H1 (cell line): ENCODE results near the gene DNMT3B. TPM values are rescaled to one million over a fixed set of nuclear protein-coding genes. Genes with fewer than 3 reads are reported as not detected.

Experiments
- CTCF ChIA-PET: fragments of 300-600 bp; sonication (Branson Sonifier 250); formaldehyde crosslinking; loops from one replicate; lab custom pipeline; 2021; ENCODE audit not compliant: partially characterized antibody; lab: Charles Lee
- POLR2A ChIA-PET: fragments of 300-600 bp; sonication (Branson Sonifier 250); formaldehyde crosslinking; loops from one replicate; lab custom pipeline; 2021; ENCODE audit warnings: inconsistent platforms; ENCODE audit not compliant: partially characterized antibody; lab: Charles Lee
- DNase-seq, 2 experiments: peaks; one replicate each; pipeline versions ENCODE4 v3.0.0 to v3.0.0-alpha.2; 2010 to 2022; ENCODE audit warnings: low spot score in 2 of 2, low read depth in 1 of 2, mixed read lengths in 1 of 2
- FAIRE-seq: peaks from 2 replicates; lab custom pipeline; 2011; peaks lifted over from hg19 to GRCh38; lab: Jason Lieb, UNC
- H2AFZ ChIP-seq: 2 replicates; pipeline ENCODE4 v1.8.1; 2012; ENCODE audit warnings: low read length, inconsistent platforms
- H2AK5ac ChIP-seq: 2 replicates; pipeline ENCODE4 v1.6.1; 2013; ENCODE audit warnings: low read depth, low read length
- H2BK120ac ChIP-seq: replicated peaks from 2 replicates; pipeline ENCODE3; 2013; ENCODE audit warnings: low read depth, low read length, inconsistent platforms
- H2BK12ac ChIP-seq: 2 replicates; pipeline ENCODE4 v1.6.1; 2013; ENCODE audit warnings: low read depth, low read length
- H2BK15ac ChIP-seq: 2 replicates; pipeline ENCODE4 v1.6.1; 2013; ENCODE audit warnings: low read length
- H2BK20ac ChIP-seq: 2 replicates; pipeline ENCODE4 v1.6.1; 2013; ENCODE audit warnings: low read length
- H2BK5ac ChIP-seq: 2 replicates; pipeline ENCODE4 v1.6.1; 2013; ENCODE audit warnings: low read depth, low read length
- H3K14ac ChIP-seq: 2 replicates; pipeline ENCODE4 v1.6.1; 2013; ENCODE audit warnings: inconsistent platforms; ENCODE audit not compliant: insufficient read length
- H3K18ac ChIP-seq: 2 replicates; pipeline ENCODE4 v1.6.1; 2013; ENCODE audit warnings: low read length; ENCODE audit errors: extremely low read depth
- H3K23ac ChIP-seq: 2 replicates; pipeline ENCODE4 v1.6.1; 2013; ENCODE audit warnings: inconsistent platforms; ENCODE audit not compliant: insufficient read length
- H3K23me2 ChIP-seq: 2 replicates; pipeline ENCODE4 v1.6.1; 2013; ENCODE audit warnings: low read depth, low read length
- H3K27ac ChIP-seq: 2 replicates; pipeline ENCODE4 v1.6.1; 2011; ENCODE audit warnings: low read depth, low read length, inconsistent platforms
- H3K27me3 ChIP-seq, 4 experiments: replicated peaks in 1 of 4; 1 replicate in 1 of 4; 2 replicates in 3 of 4; pipeline versions ENCODE4 v1.6.1 to v1.8.1; 2011 to 2013; ENCODE audit warnings: low read length in 3 of 4, mild to moderate bottlenecking in 3 of 4, inconsistent platforms in 2 of 4, mixed read lengths in 2 of 4, moderate library complexity in 1 of 4; ENCODE audit not compliant: control insufficient read depth in 3 of 4, insufficient read depth in 3 of 4; ENCODE audit errors: extremely low read depth in 1 of 4
- H3K36me3 ChIP-seq, 4 experiments: 2 replicates each; pipeline versions ENCODE4 v1.6.1 to v1.8.1; 2011 to 2013; ENCODE audit warnings: mild to moderate bottlenecking in 4 of 4, low read length in 3 of 4, moderate library complexity in 2 of 4, control low read depth in 1 of 4, inconsistent platforms in 1 of 4; ENCODE audit not compliant: insufficient read depth in 4 of 4, control insufficient read depth in 2 of 4
- H3K4ac ChIP-seq: replicated peaks from 2 replicates; pipeline ENCODE3; 2013; ENCODE audit warnings: low read length, low read depth, mixed read lengths, inconsistent platforms; ENCODE audit not compliant: insufficient read length
- H3K4me1 ChIP-seq, 4 experiments: replicated peaks in 1 of 4; 1 replicate in 1 of 4; 2 replicates in 3 of 4; pipeline versions ENCODE4 v1.6.1 to v1.8.1; 2011 to 2013; ENCODE audit warnings: low read length in 3 of 4, inconsistent platforms in 2 of 4, mixed read lengths in 1 of 4; ENCODE audit not compliant: insufficient read depth in 4 of 4, control insufficient read depth in 3 of 4
- H3K4me2 ChIP-seq, 2 experiments: 2 replicates each; pipeline versions ENCODE4 v1.6.1 to v1.8.1; 2011 to 2013; ENCODE audit warnings: low read depth in 2 of 2, low read length in 2 of 2, control low read depth in 1 of 2, inconsistent platforms in 1 of 2, mild to moderate bottlenecking in 1 of 2; ENCODE audit not compliant: insufficient read depth in 1 of 2
- H3K4me3 ChIP-seq, 4 experiments: fragments of 200-600, 300-600 bp in 1 of 4; sonication (generic), shearing (Covaris generic), sonication (Bioruptor Twin) in 1 of 4; 2 replicates each; pipeline versions ENCODE4 v1.5.1 to v1.8.1; 2011 to 2016; ENCODE audit warnings: low read length in 4 of 4, low read depth in 3 of 4, control low read depth in 2 of 4, inconsistent platforms in 2 of 4, mild to moderate bottlenecking in 2 of 4, mixed read lengths in 1 of 4, moderate library complexity in 1 of 4; ENCODE audit not compliant: insufficient read depth in 2 of 4; ENCODE audit errors: extremely low read depth in 1 of 4
- H3K56ac ChIP-seq: replicated peaks from 2 replicates; pipeline ENCODE3; 2013; ENCODE audit warnings: low read depth, mild to moderate bottlenecking, mixed read lengths, low read length, inconsistent platforms; ENCODE audit not compliant: insufficient read length
- H3K79me1 ChIP-seq: 2 replicates; pipeline ENCODE4 v1.6.1; 2013; ENCODE audit warnings: low read depth, low read length, control low read depth
- H3K79me2 ChIP-seq, 2 experiments: 2 replicates each; pipeline versions ENCODE4 v1.6.1 to v1.8.1; 2012 to 2013; ENCODE audit warnings: low read length in 2 of 2, mild to moderate bottlenecking in 2 of 2, inconsistent platforms in 1 of 2; ENCODE audit not compliant: insufficient read depth in 2 of 2, control insufficient read depth in 1 of 2
- H3K9ac ChIP-seq, 4 experiments: replicated peaks in 1 of 4; 1 replicate in 1 of 4; 2 replicates in 3 of 4; pipeline versions ENCODE4 v1.6.1 to v1.8.1; 2011 to 2013; ENCODE audit warnings: low read depth in 3 of 4, low read length in 3 of 4, control low read depth in 2 of 4, mild to moderate bottlenecking in 2 of 4, moderate library complexity in 2 of 4, inconsistent platforms in 1 of 4; ENCODE audit errors: extremely low read depth in 1 of 4
- H3K9me3 ChIP-seq, 2 experiments: 2 replicates each; pipeline versions ENCODE4 v1.6.1 to v1.8.1; 2012 to 2013; ENCODE audit warnings: mild to moderate bottlenecking in 2 of 2, moderate library complexity in 2 of 2, control low read depth in 1 of 2, inconsistent platforms in 1 of 2, low read depth in 1 of 2, low read length in 1 of 2, mixed read lengths in 1 of 2; ENCODE audit not compliant: insufficient read depth in 2 of 2
- H4K20me1 ChIP-seq, 2 experiments: replicated peaks in 1 of 2; 2 replicates each; pipeline versions ENCODE3 to v1.8.1; 2011 to 2013; ENCODE audit warnings: inconsistent platforms in 2 of 2, low read length in 2 of 2, mild to moderate bottlenecking in 1 of 2; ENCODE audit not compliant: insufficient read depth in 2 of 2, control insufficient read depth in 1 of 2
- H4K5ac ChIP-seq: 2 replicates; pipeline ENCODE4 v1.6.1; 2013; ENCODE audit warnings: low read length, low read depth, mixed read lengths, inconsistent platforms; ENCODE audit not compliant: insufficient read length
- H4K8ac ChIP-seq: 2 replicates; pipeline ENCODE4 v1.8.0; 2013; ENCODE audit warnings: mild to moderate bottlenecking, moderate library complexity, low read length, inconsistent platforms; ENCODE audit not compliant: insufficient read depth; ENCODE audit errors: extremely low read depth
- H4K91ac ChIP-seq: replicated peaks from 2 replicates; pipeline ENCODE3; 2013; ENCODE audit warnings: low read length, mixed read lengths, inconsistent platforms; ENCODE audit not compliant: insufficient read length
- BACH1 ChIP-seq: IDR thresholded peaks from 2 replicates; pipeline ENCODE4 v1.6.1; 2012; ENCODE audit warnings: low read length, improper control_type of control experiment
- CEBPB ChIP-seq: IDR thresholded peaks from 2 replicates; pipeline ENCODE4 v1.6.1; 2012; ENCODE audit warnings: low read depth, low read length
- EZH2 ChIP-seq: fragments of 200-600 bp; sonication (generic); IDR thresholded peaks from 2 replicates; pipeline ENCODE4 v1.7.1; 2012; ENCODE audit warnings: low read depth, mild to moderate bottlenecking, moderate library complexity, low read length, inconsistent platforms; ENCODE audit not compliant: severe bottlenecking
- FOSL1 ChIP-seq: IDR thresholded peaks from 2 replicates; pipeline ENCODE4 v1.6.1; 2011; ENCODE audit warnings: mild to moderate bottlenecking, low read depth, low read length, moderate library complexity; ENCODE audit not compliant: insufficient read depth
- HDAC2 ChIP-seq, 2 experiments: fragments of 300-600 bp in 1 of 2; sonication (generic) in 1 of 2; IDR thresholded peaks; 2 replicates each; pipeline ENCODE4 v1.6.1; 2011 to 2012; ENCODE audit warnings: low read depth in 2 of 2, low read length in 2 of 2, mild to moderate bottlenecking in 2 of 2, moderate library complexity in 2 of 2, borderline replicate concordance in 1 of 2, inconsistent platforms in 1 of 2
- PHF8 ChIP-seq: fragments of 200-600 bp; sonication (generic); conservative IDR thresholded peaks from 2 replicates; pipeline ENCODE4 v1.7.1; 2012; ENCODE audit warnings: low read depth, mild to moderate bottlenecking, inconsistent platforms, low read length, moderate library complexity
- POLR2A ChIP-seq, 2 experiments: IDR thresholded peaks; 1 replicate in 1 of 2; 2 replicates in 1 of 2; pipeline ENCODE4 v1.6.1; 2011; ENCODE audit warnings: low read depth in 2 of 2, low read length in 2 of 2, mild to moderate bottlenecking in 2 of 2; ENCODE audit errors: control extremely low read depth in 1 of 2
- POLR2AphosphoS5 ChIP-seq: IDR thresholded peaks from 2 replicates; pipeline ENCODE4 v1.6.1; 2011; ENCODE audit warnings: low read depth, low read length
- SIN3A ChIP-seq, 2 experiments: IDR thresholded peaks in 1 of 2; conservative IDR thresholded peaks in 1 of 2; 2 replicates each; pipeline ENCODE4 v1.6.1; 2011 to 2012; ENCODE audit warnings: low read length in 2 of 2, improper control_type of control experiment in 1 of 2, low read depth in 1 of 2, mild to moderate bottlenecking in 1 of 2
- YY1 ChIP-seq: IDR thresholded peaks from 2 replicates; pipeline ENCODE4 v1.6.1; 2011; ENCODE audit warnings: low read depth, mild to moderate bottlenecking, low read length
- WGBS, 2 experiments: shearing (Covaris generic) in 1 of 2; methylation state at CpG; one replicate each; pipeline versions ENCODE4 v1.1.6 to v1.1.7; 2013 to 2015; ENCODE audit warnings: low lambda C conversion rate in 2 of 2, mixed read lengths in 2 of 2, inconsistent platforms in 1 of 2, low coverage in 1 of 2, missing lambda C conversion rate in 1 of 2; ENCODE audit not compliant: insufficient replicate concordance in 2 of 2, insufficient coverage in 1 of 2, insufficient read length in 1 of 2; ENCODE audit errors: extremely low coverage in 1 of 2, missing lambda C conversion rate in 1 of 2; 5-methylcytosine and 5-hydroxymethylcytosine counted together
- polyA plus RNA-seq, 7 experiments: library from polyadenylated mRNA; depleted of rRNA in 3 of 7; stranded (reverse) in 5 of 7; unstranded in 2 of 7; fragments of >200 nt in 5 of 7; fragments of 200-250 nt in 2 of 7; gene quantifications; 1 replicate in 5 of 7; 2 replicates in 1 of 7; 4 replicates in 1 of 7; pipeline versions ENCODE4 v1.2.1 to v1.2.3, GENCODE V29; 2011 to 2013; ENCODE audit warnings: missing spikeins in 2 of 7, mixed read lengths in 2 of 7
- total RNA-seq: library from RNA; stranded (reverse); fragmentation: NEBNext Ultra II Directional; extraction: Animal tissue kit (Norgen Biotek cat#: 25700); gene quantifications from 2 replicates; pipeline ENCODE4 v1.2.1, GENCODE V29; 2021

Gene DNMT3B
- total and polyA plus RNA-seq, 2 of the 8 experiments (the other 6 are each of a cell fraction or from before 2014, with no cell fraction given) = 433 to 1,016 TPM

GRCh38 chr20:32819992-32820697, 58.0 kb downstream of the DNMT3B start:
- Histone ChIP-seq H3K27ac (peak overlapping the region; percentile 96), H2AFZ (no peak overlapping the region), H2BK12ac (peak overlapping the region; percentile 91), H2BK15ac (no peak overlapping the region), H3K56ac (peak overlapping the region; percentile 95), H3K4ac (peak overlapping the region; percentile 58), H3K9ac (peak overlapping the region; percentile 82 to 92 (median 86)), H3K18ac (peak overlapping the region; percentile 97), H3K27me3 (peaks cover 0 to 2% (median 0%) of the 10 kb centered on the region in 4 experiments; a peak in 1 of 7 replicates), H3K4me2 (peak overlapping the region; percentile 78 to 88), H2AK5ac (peak overlapping the region; percentile 84), H3K4me3 (peak overlapping the region; percentile 75 to 96 (median 85)), H3K23ac (peak overlapping the region; percentile 59), H4K20me1 (peaks cover 15 to 26% of the 10 kb centered on the region in 2 experiments), H3K36me3 (no peaks in the 10 kb centered on the region), H2BK120ac (peak overlapping the region; percentile 86), H2BK20ac (0 out of 2 replicates have a peak overlapping the region, but pooled peaks have one; percentile 29), H4K5ac (peak overlapping the region; percentile 81), H3K4me1 (peaks cover 0 to 12% (median 4%) of the 10 kb centered on the region in 4 experiments), H4K91ac (peak overlapping the region; percentile 94), H3K14ac (peak overlapping the region; percentile 78), H3K79me1 (peaks cover 12% of the 10 kb centered on the region), H3K9me3 (no peaks in the 10 kb centered on the region), H3K23me2 (peaks cover 5% of the 10 kb centered on the region; the same call in 1 of the 2 replicates), H4K8ac (peak overlapping the region; percentile 96), H3K79me2 (peaks cover 46 to 50% of the 10 kb centered on the region in 2 experiments), H2BK5ac (peak overlapping the region; percentile 91; the same call in 1 of the 2 replicates)
- 6% methylated on average over 12 of the region's 58 CpGs; no CpG with 5 or more reads in 1 of the 2 experiments for WGBS, 2 experiments
- DNase-seq = peak in 1 of 2 experiments; percentile 93
- CTCF ChIA-PET = interaction anchor here (0.6 to 2.0 kb wide), 6 partner anchors 24 to 82 kb away, joined by 3 to 5 read pairs (median 3); partner anchors contain the start of gene EFCAB8
- POLR2A ChIA-PET = interaction anchor here (0.7 to 5.4 kb wide), 17 partner anchors 9 to 67 kb away, joined by 3 to 51 read pairs (median 4); partner anchors contain the start of gene EFCAB8
- no peak for FAIRE-seq
- TF ChIP-seq HDAC2 (IDR thresholded peaks at IDR 0.05; ENCODE audit: borderline replicate concordance in 1 of 2, low read depth in 2 of 2, low read length in 2 of 2) (no peak; a peak in 1 of 4 replicates), PHF8 (peak; percentile 86), YY1 (no peak), FOSL1 (no peak), POLR2A (IDR thresholded peaks at IDR 0.05; ENCODE audit: control extremely low read depth in 1 of 2, low read depth in 2 of 2, low read length in 2 of 2) (peak; percentile 56 to 90), BACH1 (peak; percentile 53), EZH2 (no peak), CEBPB (no peak), SIN3A (conservative IDR thresholded peaks at IDR 0.05 in 1 of 2, IDR thresholded peaks at IDR 0.05 in 1 of 2; ENCODE audit: low read depth in 1 of 2, low read length in 2 of 2) (0 out of 4 replicates have a peak, but pooled peaks of 1 of the 2 experiments have one; percentile 24), POLR2AphosphoS5 (peak; percentile 62; the same call in 1 of the 2 replicates)
